GM23338 (cell line): ENCODE results near the gene SERPINA5. TPM values are rescaled to one million over a fixed set of nuclear protein-coding genes. Genes with fewer than 3 reads are reported as not detected.

Experiments
- polyA plus RNA-seq: library from polyadenylated mRNA; unstranded; fragments of >200 nt; fragmentation: Nextera tagmentation; extraction: Ambion mirVana; gene quantifications from 2 replicates; pipeline ENCODE4 v1.2.1, GENCODE V29; 2016
- total RNA-seq: library from RNA; depleted of rRNA; stranded (reverse); fragments of >200 nt; shearing (Covaris generic); gene quantifications from 2 replicates; pipeline ENCODE4 v1.2.3, GENCODE V29; 2014; rRNA removed

Gene SERPINA5
- total and polyA plus RNA-seq, 2 experiments from 2014 or later: 0.81 to 0.90 TPM

Other genes with a start within 250 kb of the SERPINA5 start
- gene SERPINA2, start 214.7 kb upstream of the SERPINA5 start, total RNA-seq: not detected in 2 replicates
- not detected in 2 replicates for gene SERPINA2, start 214.7 kb upstream of the SERPINA5 start, polyA plus RNA-seq
- not detected in 2 replicates for gene SERPINA1, start 192.8 kb upstream of the SERPINA5 start, total RNA-seq
- gene SERPINA1, start 192.8 kb upstream of the SERPINA5 start, polyA plus RNA-seq: not detected in 2 replicates
- gene SERPINA11, start 128.6 kb upstream of the SERPINA5 start, total RNA-seq: 0.14 TPM in 1 of 2 replicates, not detected in the other
- gene SERPINA11, start 128.6 kb upstream of the SERPINA5 start, polyA plus RNA-seq: 0.13 TPM in 1 of 2 replicates, not detected in the other
- not detected in 2 replicates for gene SERPINA9, start 105.2 kb upstream of the SERPINA5 start, total RNA-seq
- gene SERPINA9, start 105.2 kb upstream of the SERPINA5 start, polyA plus RNA-seq: not detected in 2 replicates
- not detected in 2 replicates for gene SERPINA12, start 72.0 kb upstream of the SERPINA5 start, total RNA-seq
- gene SERPINA12, start 72.0 kb upstream of the SERPINA5 start, polyA plus RNA-seq: not detected in 2 replicates
- gene SERPINA4, start 20.0 kb upstream of the SERPINA5 start, total RNA-seq: not detected in 2 replicates
- not detected in 2 replicates for gene SERPINA4, start 20.0 kb upstream of the SERPINA5 start, polyA plus RNA-seq
- gene SERPINA3, start 31.0 kb downstream of the SERPINA5 start, total RNA-seq: not detected in 2 replicates
- gene SERPINA3, start 31.0 kb downstream of the SERPINA5 start, polyA plus RNA-seq: not detected in 2 replicates
- gene GSC, start 188.7 kb downstream of the SERPINA5 start, total RNA-seq: 0.97 TPM in 1 of 2 replicates, not detected in the other
- 0.27 and 0.35 TPM in 2 replicates for gene GSC, start 188.7 kb downstream of the SERPINA5 start, polyA plus RNA-seq